Kasumi-1 (cell line): ENCODE results near the gene OXLD1.

Experiments used
- DNase-seq, 2 experiments: peaks; one replicate each; lab custom pipeline; 2025; lab: John Stamatoyannopoulos, UW

Gene OXLD1

GRCh38 chr17:81683584-81684441 is 17.4 kb upstream of the OXLD1 start, which contains the start of the genes ARL16 and HGS:
TSS of gene ARL16 (minus strand) at chr17:81683797. CDS start at chr17:81683753, 44 bp downstream.
TSS of gene HGS (plus strand) at chr17:81684011. CDS start at chr17:81684067, 56 bp downstream.
- peak; percentile 99 for DNase-seq

- peak in 1 of 2 experiments; percentile 49 for DNase-seq
These were observed 16.8 kb upstream of the OXLD1 start for GRCh38 chr17:81683208-81683583.

- DNase-seq = peak; percentile 56 to 68
These were observed 16.3 kb upstream of the OXLD1 start for GRCh38 chr17:81682565-81683207.

GRCh38 chr17:81681672-81682071 is 15.3 kb upstream of the OXLD1 start:
- no peak for DNase-seq

- no peak for DNase-seq
These were observed 13.7 kb upstream of the OXLD1 start for GRCh38 chr17:81680150-81680549.

GRCh38 chr17:81676906-81677305 is 10.5 kb upstream of the OXLD1 start:
- DNase-seq = no peak

- peak; percentile 67 for DNase-seq
These were observed 9.3 kb upstream of the OXLD1 start for GRCh38 chr17:81675515-81676221.

- no peak for DNase-seq
These were observed 7.3 kb upstream of the OXLD1 start for GRCh38 chr17:81673561-81674258.

- DNase-seq = no peak
These were observed 6.5 kb upstream of the OXLD1 start for GRCh38 chr17:81672954-81673353.

- DNase-seq = no peak
These were observed 6.1 kb upstream of the OXLD1 start for GRCh38 chr17:81672504-81672903.

- DNase-seq = peak; percentile 58 to 68
These were observed 1.3 kb upstream of the OXLD1 start for GRCh38 chr17:81667754-81668153.

- peak in 1 of 2 experiments; percentile 37 for DNase-seq
These were observed 388 bp downstream of the OXLD1 start for GRCh38 chr17:81666092-81666341.

- peak; percentile 37 to 47 for DNase-seq
These were observed 957 bp downstream of the OXLD1 start for GRCh38 chr17:81665205-81666091.

- no peak for DNase-seq
These were observed 2.3 kb downstream of the OXLD1 start for GRCh38 chr17:81664051-81664470.

GRCh38 chr17:81662002-81662401 is 4.4 kb downstream of the OXLD1 start:
- DNase-seq = no peak

- no peak for DNase-seq
These were observed 6.0 kb downstream of the OXLD1 start for GRCh38 chr17:81660441-81660840.

GRCh38 chr17:81659038-81659437 is 7.4 kb downstream of the OXLD1 start:
- DNase-seq = no peak

GRCh38 chr17:81656835-81657234 is 9.6 kb downstream of the OXLD1 start:
- no peak for DNase-seq

- DNase-seq = no peak
These were observed 10.2 kb downstream of the OXLD1 start, which contains the start of gene PDE6G for GRCh38 chr17:81656118-81656743. TSS of gene PDE6G (minus strand) at chr17:81656542. CDS start at chr17:81653305, 3,237 bp downstream.

GRCh38 chr17:81655378-81656117 is 10.9 kb downstream of the OXLD1 start:
- no peak for DNase-seq
